GM12878 (cell line): ENCODE data around the gene RAB31. TPM values are rescaled to one million over a fixed set of nuclear protein-coding genes. Genes with fewer than 3 reads are reported as not detected.

Experiments used
- ATAC-seq: fragments of 200-7000 bp; cut with Tn5 transposase; 3 replicates; pipeline ENCODE4 v1.9.1; 2020; ENCODE audit warnings: mild to moderate bottlenecking, moderate library complexity
- BruUV-seq: library from RNA; stranded (reverse); fragments of 400-500 nt; replicated peaks from 2 replicates; lab custom pipeline; 2021; lab: Mats Ljungman, UMichigan
- CTCF ChIA-PET: fragments of 300-600 bp; sonication (Branson Sonifier 250); formaldehyde crosslinking; extraction: SDS; loops from one replicate; lab custom pipeline; 2021; ENCODE audit warnings: inconsistent platforms; lab: Yijun Ruan, JAX
- POLR2A ChIA-PET: fragments of 350-600 bp; formaldehyde crosslinking; extraction: SDS; loops from one replicate; lab custom pipeline; 2021; ENCODE audit warnings: inconsistent platforms; lab: Charles Lee
- RAD21 ChIA-PET: fragments of 300-600 bp; sonication (Branson Sonifier 250); formaldehyde crosslinking; loops from one replicate; lab custom pipeline; 2023; ENCODE audit warnings: antibody characterized with exemption; ENCODE audit not compliant: unreplicated experiment; lab: Charles Lee
- SMC1A ChIA-PET: fragments of 300-600 bp; sonication (Branson Sonifier 250); formaldehyde crosslinking; loops from one replicate; lab custom pipeline; 2023; ENCODE audit not compliant: unreplicated experiment, uncharacterized antibody; lab: Charles Lee
- DNase-seq: peaks from one replicate; pipeline ENCODE4 v3.0.0-alpha.2; 2011; ENCODE audit warnings: low read depth, low spot score
- FAIRE-seq: peaks from 3 replicates; lab custom pipeline; 2011; peaks lifted over from hg19 to GRCh38; lab: Jason Lieb, UNC
- H2AFZ ChIP-seq: 2 replicates; pipeline ENCODE4 v1.6.0; 2011; ENCODE audit warnings: low read depth, low read length, control low read depth; ENCODE audit not compliant: control insufficient read depth
- H3K27ac ChIP-seq: 2 replicates; pipeline ENCODE4 v1.5.1; 2011; ENCODE audit warnings: control low read depth; ENCODE audit not compliant: control insufficient read depth, insufficient read depth
- H3K27me3 ChIP-seq, 2 experiments: replicated peaks in 1 of 2; 2 replicates each; pipeline versions ENCODE4 v1.6.0 to v1.6.1; 2011; ENCODE audit warnings: low read length in 1 of 2; ENCODE audit not compliant: control insufficient read depth in 2 of 2, insufficient read depth in 2 of 2
- H3K36me3 ChIP-seq, 2 experiments: 2 replicates each; pipeline ENCODE4 v1.5.1; 2011; ENCODE audit warnings: low read length in 1 of 2; ENCODE audit not compliant: control insufficient read depth in 2 of 2, insufficient read depth in 2 of 2
- H3K4me1 ChIP-seq: 2 replicates; pipeline ENCODE4 v1.6.1; 2011; ENCODE audit warnings: mild to moderate bottlenecking, low read length, moderate library complexity, mixed read lengths; ENCODE audit not compliant: control insufficient read depth, insufficient read depth
- H3K4me2 ChIP-seq: 2 replicates; pipeline ENCODE4 v1.6.0; 2011; ENCODE audit warnings: control low read depth; ENCODE audit not compliant: control insufficient read depth, insufficient read depth
- H3K4me3 ChIP-seq: fragments of 200-600 bp; sonication (generic); 2 replicates; pipeline ENCODE4 v1.5.1; 2016
- H3K79me2 ChIP-seq: 2 replicates; pipeline ENCODE4 v1.6.0; 2011; ENCODE audit warnings: low read length; ENCODE audit not compliant: control insufficient read depth, insufficient read depth
- H3K9ac ChIP-seq: 2 replicates; pipeline ENCODE4 v1.8.0; 2011; ENCODE audit warnings: low read length, control low read depth, mixed read lengths; ENCODE audit not compliant: control insufficient read depth, insufficient read depth
- H3K9me3 ChIP-seq: replicated peaks from 3 replicates; pipeline ENCODE4 v1.5.1; 2011; ENCODE audit warnings: mild to moderate bottlenecking, low read length; ENCODE audit not compliant: control insufficient read depth, insufficient read depth
- H4K20me1 ChIP-seq: 2 replicates; pipeline ENCODE4 v1.6.0; 2011; ENCODE audit not compliant: control insufficient read depth, insufficient read depth
- CUX1 ChIP-seq: IDR thresholded peaks from 2 replicates; pipeline ENCODE4 v1.6.1; 2012; ENCODE audit warnings: improper control_type of control experiment, low read depth, low read length; ENCODE audit not compliant: insufficient replicate concordance
- JUND ChIP-seq: IDR thresholded peaks from 2 replicates; pipeline ENCODE4 v1.6.1; 2012; ENCODE audit warnings: low read depth, mild to moderate bottlenecking, low read length, improper control_type of control experiment, moderate library complexity
- MLLT1 ChIP-seq: fragments of 450-650 bp; IDR thresholded peaks from 2 replicates; pipeline ENCODE4 v1.6.1; 2016; ENCODE audit warnings: mild to moderate bottlenecking
- NFYB ChIP-seq: IDR thresholded peaks from 2 replicates; pipeline ENCODE4 v1.6.1; 2011; ENCODE audit warnings: low read depth, mild to moderate bottlenecking, low read length, improper control_type of control experiment, moderate library complexity; ENCODE audit not compliant: insufficient read depth
- PAX5 ChIP-seq: IDR thresholded peaks from 2 replicates; pipeline ENCODE4 v1.6.1; 2011; ENCODE audit warnings: low read depth, low read length, borderline replicate concordance
- STAT3 ChIP-seq: IDR thresholded peaks from 2 replicates; pipeline ENCODE4 v1.6.1; 2011; ENCODE audit warnings: low read depth, low read length, improper control_type of control experiment
- ZBED1 ChIP-seq: IDR thresholded peaks from 2 replicates; pipeline ENCODE4 v1.6.1; 2016; ENCODE audit warnings: borderline replicate concordance
- ZBTB33 ChIP-seq: fragments of 450-650 bp; IDR thresholded peaks from 2 replicates; pipeline ENCODE4 v1.6.1; 2017; ENCODE audit warnings: mild to moderate bottlenecking
- WGBS: methylation state at CpG from one replicate; pipeline ENCODE4 v1.1.6; 2016; ENCODE audit warnings: low lambda C conversion rate; ENCODE audit not compliant: insufficient replicate concordance, insufficient coverage; ENCODE audit errors: missing lambda C conversion rate; 5-methylcytosine and 5-hydroxymethylcytosine counted together
- in situ Hi-C: fragments of 300-500 bp; cut with MboI; formaldehyde crosslinking; loops from 9 replicates; pipeline ENCODE4 v1.14.3; 2018; ENCODE audit warnings: mixed read lengths
- intact Hi-C: fragments of 100-400 bp; cut with micrococcal nuclease; formaldehyde crosslinking; loops from one replicate; pipeline ENCODE4 v1.14.2; 2022; ENCODE audit not compliant: unreplicated experiment
- polyA plus RNA-seq, 11 experiments: library from polyadenylated mRNA; depleted of rRNA in 4 of 11; unstranded in 6 of 11; stranded (reverse) in 5 of 11; fragments of >200 nt; fragmentation: Nextera tagmentation in 4 of 11; fragmentation: Illumina TruSeq in 1 of 11; extraction: Ambion mirVana in 4 of 11; extraction: Trizol in 1 of 11; gene quantifications; 1 replicate in 1 of 11; 2 replicates in 10 of 11; pipeline versions ENCODE4 v1.2.1 to v1.2.3, GENCODE V29; 2011 to 2016; ENCODE audit warnings: inconsistent platforms in 2 of 11, missing spikeins in 2 of 11, low read depth in 1 of 11
- total RNA-seq, 4 experiments: library from RNA; depleted of rRNA in 3 of 4; stranded (reverse); fragments of >200 nt in 3 of 4; fragmentation: Illumina TruSeq in 1 of 4; extraction: Trizol in 1 of 4; gene quantifications; 2 replicates each; pipeline versions ENCODE4 v1.2.1 to v1.2.3, GENCODE V29; 2013 to 2021

Gene RAB31
- total and polyA plus RNA-seq, 10 of the 15 experiments (the other 5 are each of a cell fraction or from before 2014, with no cell fraction given) = 0.80 to 23.3 (median 12.2) TPM

- TF ChIP-seq CUX1 (no peak), ZBTB33 (no peak), JUND (no peak), ZBED1 (no peak)
Observed at GRCh38 chr18:9763157-9763556, 55.1 kb downstream of the RAB31 start (continued).

- H3K79me2 ChIP-seq = no peaks in the 10 kb centered on the region
- in situ Hi-C loops = no loop called here
- H3K27me3 ChIP-seq = no peaks in the 10 kb centered on the region
- no peak overlapping the region for H3K4me2 ChIP-seq
- no peak for FAIRE-seq
- no peaks in the 10 kb centered on the region for H3K4me1 ChIP-seq
- WGBS = 83% methylated on average over 7 of the region's 7 CpGs
- H3K27ac ChIP-seq = no peak overlapping the region
- SMC1A ChIA-PET = no interaction called here
- TF ChIP-seq PAX5 (no peak), MLLT1 (no peak), NFYB (no peak), STAT3 (no peak)
- H3K9ac ChIP-seq = no peak overlapping the region
- no peaks in the 10 kb centered on the region for H3K36me3 ChIP-seq
- ATAC-seq = no peak
- no peak overlapping the region for H3K4me3 ChIP-seq
- H3K9me3 ChIP-seq = no peaks in the 10 kb centered on the region
- RAD21 ChIA-PET = no interaction called here
- no peak overlapping the region for H2AFZ ChIP-seq
- POLR2A ChIA-PET = no interaction called here
- CTCF ChIA-PET = no interaction called here
- no peak for DNase-seq
- no peaks in the 10 kb centered on the region for H4K20me1 ChIP-seq
- intact Hi-C loops = no loop called here
- BruUV-seq = no TSS peak
Observed at GRCh38 chr18:9764011-9764481, 55.9 kb downstream of the RAB31 start.
